ENCODE results near the gene CYB561. TPM values are rescaled to one million over a fixed set of nuclear protein-coding genes. Genes with fewer than 3 reads are reported as not detected.

Gene CYB561
- total RNA-seq, 1 donor from 2014 or later: 23.0 TPM

- intact Hi-C loops (cut with DNase I): no loop called here
- Histone ChIP-seq H3K4me1 (peaks cover 0 to 11% of the 10 kb centered on the region in 2 donors), H3K36me3 (no peaks in the 10 kb centered on the region), H3K27ac (no peak overlapping the region), H3K4me3 (no peak overlapping the region), H3K27me3 (no peaks in the 10 kb centered on the region), H3K9me3 (no peaks in the 10 kb centered on the region)
- no peak for DNase-seq (ENCODE audit: low spot score in 2 of 2)
- TF ChIP-seq, protein P1, sequence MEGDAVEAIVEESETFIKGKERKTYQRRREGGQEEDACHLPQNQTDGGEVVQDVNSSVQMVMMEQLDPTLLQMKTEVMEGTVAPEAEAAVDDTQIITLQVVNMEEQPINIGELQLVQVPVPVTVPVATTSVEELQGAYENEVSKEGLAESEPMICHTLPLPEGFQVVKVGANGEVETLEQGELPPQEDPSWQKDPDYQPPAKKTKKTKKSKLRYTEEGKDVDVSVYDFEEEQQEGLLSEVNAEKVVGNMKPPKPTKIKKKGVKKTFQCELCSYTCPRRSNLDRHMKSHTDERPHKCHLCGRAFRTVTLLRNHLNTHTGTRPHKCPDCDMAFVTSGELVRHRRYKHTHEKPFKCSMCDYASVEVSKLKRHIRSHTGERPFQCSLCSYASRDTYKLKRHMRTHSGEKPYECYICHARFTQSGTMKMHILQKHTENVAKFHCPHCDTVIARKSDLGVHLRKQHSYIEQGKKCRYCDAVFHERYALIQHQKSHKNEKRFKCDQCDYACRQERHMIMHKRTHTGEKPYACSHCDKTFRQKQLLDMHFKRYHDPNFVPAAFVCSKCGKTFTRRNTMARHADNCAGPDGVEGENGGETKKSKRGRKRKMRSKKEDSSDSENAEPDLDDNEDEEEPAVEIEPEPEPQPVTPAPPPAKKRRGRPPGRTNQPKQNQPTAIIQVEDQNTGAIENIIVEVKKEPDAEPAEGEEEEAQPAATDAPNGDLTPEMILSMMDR (IDR thresholded peaks at IDR 0.05): no peak
These were observed 36.4 kb upstream of the CYB561 start for GRCh38 chr17:63482509-63482908.

GRCh38 chr17:63481488-63481870 lies 35.4 kb upstream of the CYB561 start:
- Histone ChIP-seq H3K27ac (no peak overlapping the region), H3K4me1 (peaks cover 0 to 15% of the 10 kb centered on the region in 2 donors), H3K36me3 (no peaks in the 10 kb centered on the region), H3K9me3 (no peaks in the 10 kb centered on the region), H3K27me3 (no peaks in the 10 kb centered on the region), H3K4me3 (no peak overlapping the region)
- TF ChIP-seq, protein P1 (IDR thresholded peaks at IDR 0.05): no peak
- DNase-seq (ENCODE audit: low spot score in 2 of 2): no peak
- intact Hi-C loops (cut with DNase I): no loop called here

GRCh38 chr17:63480826-63481487 lies 34.9 kb upstream of the CYB561 start:
- TF ChIP-seq, protein P1 (IDR thresholded peaks at IDR 0.05): no peak
- Histone ChIP-seq H3K4me1 (peaks cover 0 to 15% of the 10 kb centered on the region in 2 donors), H3K27me3 (no peaks in the 10 kb centered on the region), H3K36me3 (no peaks in the 10 kb centered on the region), H3K9me3 (no peaks in the 10 kb centered on the region), H3K4me3 (no peak overlapping the region), H3K27ac (no peak overlapping the region)
- intact Hi-C loops (cut with DNase I): no loop called here
- no peak for DNase-seq (ENCODE audit: low spot score in 2 of 2)

DNA sequence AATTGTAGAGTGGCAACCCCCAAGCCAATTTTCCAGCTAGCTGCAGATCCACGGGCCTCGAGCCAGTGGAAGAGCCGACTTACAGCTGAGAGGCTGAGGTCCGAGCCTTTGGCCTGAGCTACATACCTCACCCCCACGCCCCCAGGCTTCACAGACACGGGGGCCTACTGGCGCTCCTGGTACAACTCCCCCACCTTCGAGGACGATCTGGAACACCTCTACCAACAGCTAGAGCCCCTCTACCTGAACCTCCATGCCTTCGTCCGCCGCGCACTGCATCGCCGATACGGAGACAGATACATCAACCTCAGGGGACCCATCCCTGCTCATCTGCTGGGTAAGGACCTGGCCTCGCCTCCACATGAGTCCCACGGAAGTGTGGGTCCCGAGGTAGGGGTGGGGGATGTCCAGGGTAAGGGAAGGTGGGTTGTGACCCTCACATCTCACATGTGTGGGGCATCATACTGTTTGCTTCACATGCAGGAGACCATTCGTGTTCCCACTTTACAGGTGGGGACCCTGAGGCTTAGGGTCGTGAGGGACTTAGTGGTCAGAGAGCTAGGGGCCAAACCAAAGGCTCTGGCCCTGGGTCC lies 34.2 kb upstream of the CYB561 start:
- H3K36me3 ChIP-seq: no peaks in the 10 kb centered on the region
- H3K9me3 ChIP-seq: no peaks in the 10 kb centered on the region
- H3K4me3 ChIP-seq: no peak overlapping the region
- H3K27ac ChIP-seq: no peak overlapping the region
- TF ChIP-seq, protein P1 (IDR thresholded peaks at IDR 0.05): no peak
- H3K4me1 ChIP-seq: peaks cover 0 to 15% of the 10 kb centered on the region in 2 donors
- intact Hi-C loops (cut with DNase I): no loop called here
- no peaks in the 10 kb centered on the region for H3K27me3 ChIP-seq
- no peak for DNase-seq (ENCODE audit: low spot score in 2 of 2)

GRCh38 chr17:63479495-63480184 lies 33.5 kb upstream of the CYB561 start:
- no peaks in the 10 kb centered on the region for H3K27me3 ChIP-seq
- intact Hi-C loops (cut with DNase I): loop anchor here (1.0 kb wide), 1 partner anchor 54 kb away; no protein-coding TSS in a partner anchor

More at GRCh38 chr17:63479495-63480184, 33.5 kb upstream of the CYB561 start:
- TF ChIP-seq, protein P1 (IDR thresholded peaks at IDR 0.05): no peak
- peaks cover 0 to 15% of the 10 kb centered on the region in 2 donors for H3K4me1 ChIP-seq
- H3K27ac ChIP-seq: no peak overlapping the region
- H3K4me3 ChIP-seq: no peak overlapping the region
- H3K36me3 ChIP-seq: no peaks in the 10 kb centered on the region
- H3K9me3 ChIP-seq: no peaks in the 10 kb centered on the region
- no peak for DNase-seq (ENCODE audit: low spot score in 2 of 2)
